ENCODE results near the gene ARHGAP18. TPM values are rescaled to one million over a fixed set of nuclear protein-coding genes. Genes with fewer than 3 reads are reported as not detected.

ARHGAP18 gene
- total and polyA plus RNA-seq, 4 donors, result 8.0 to 24.4 (median 15.7) TPM

DNA sequence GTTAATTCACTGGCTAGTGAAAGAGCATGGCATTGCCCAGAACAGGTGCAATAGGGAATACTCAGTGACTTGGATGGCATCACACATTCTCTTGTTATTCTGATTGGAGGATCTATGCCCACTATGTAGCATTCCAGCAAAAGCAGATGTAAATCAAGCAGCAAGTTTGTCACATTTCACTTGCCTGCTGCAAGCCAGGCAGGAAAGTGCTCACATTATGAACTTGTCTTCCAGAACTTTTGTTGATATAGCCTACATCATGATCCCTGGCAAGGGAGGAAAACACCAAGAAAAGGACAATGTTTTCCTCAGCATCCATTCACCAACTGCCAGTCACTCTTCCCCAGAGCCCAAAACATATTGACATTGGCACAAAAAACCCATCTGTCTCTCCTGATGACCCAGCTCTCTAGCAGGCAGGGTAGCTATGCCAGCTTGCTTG is 77.8 kb downstream of the ARHGAP18 start:
- no peak for DNase-seq
- H3K27me3 ChIP-seq (ENCODE audit: control insufficient read depth in 1 of 2, insufficient read depth in 2 of 2, low read length in 1 of 2), result no peaks in the 10 kb centered on the region
- H3K4me1 ChIP-seq (ENCODE audit: control insufficient read depth in 1 of 2, insufficient read depth in 2 of 2, low read length in 2 of 2), result no peaks in the 10 kb centered on the region
- no peak for ATAC-seq (ENCODE audit: low FRiP score)
- no peaks in the 10 kb centered on the region for H3K36me3 ChIP-seq (ENCODE audit: control insufficient read depth in 1 of 2, insufficient read depth in 2 of 2, low read length in 1 of 2)
- H3K27ac ChIP-seq (ENCODE audit: low read depth in 1 of 2, low read length in 2 of 2), result no peak overlapping the region
- H3K9me3 ChIP-seq (ENCODE audit: control insufficient read depth, low read length), result no peaks in the 10 kb centered on the region
- intact Hi-C loops (cut with DNase I), result no loop called here
- no peak overlapping the region for H3K4me3 ChIP-seq (ENCODE audit: low read length in 2 of 2)

- Histone ChIP-seq H3K27ac (ENCODE audit: low read depth in 1 of 2, low read length in 2 of 2) (no peak overlapping the region), H3K9me3 (ENCODE audit: control insufficient read depth, low read length) (no peaks in the 10 kb centered on the region), H3K4me1 (ENCODE audit: control insufficient read depth in 1 of 2, insufficient read depth in 2 of 2, low read length in 2 of 2) (no peaks in the 10 kb centered on the region), H3K36me3 (ENCODE audit: control insufficient read depth in 1 of 2, insufficient read depth in 2 of 2, low read length in 1 of 2) (no peaks in the 10 kb centered on the region), H3K4me3 (ENCODE audit: low read length in 2 of 2) (no peak overlapping the region), H3K27me3 (ENCODE audit: control insufficient read depth in 1 of 2, insufficient read depth in 2 of 2, low read length in 1 of 2) (no peaks in the 10 kb centered on the region)
- ATAC-seq (ENCODE audit: low FRiP score) (no peak), DNase-seq (no peak)
- 79 to 85% methylated on average over 3 of the region's 3 CpGs for WGBS, 2 donors
- intact Hi-C loops (cut with DNase I), result no loop called here
These were observed 78.9 kb downstream of the ARHGAP18 start for GRCh38 chr6:129631070-129631469.

DNA sequence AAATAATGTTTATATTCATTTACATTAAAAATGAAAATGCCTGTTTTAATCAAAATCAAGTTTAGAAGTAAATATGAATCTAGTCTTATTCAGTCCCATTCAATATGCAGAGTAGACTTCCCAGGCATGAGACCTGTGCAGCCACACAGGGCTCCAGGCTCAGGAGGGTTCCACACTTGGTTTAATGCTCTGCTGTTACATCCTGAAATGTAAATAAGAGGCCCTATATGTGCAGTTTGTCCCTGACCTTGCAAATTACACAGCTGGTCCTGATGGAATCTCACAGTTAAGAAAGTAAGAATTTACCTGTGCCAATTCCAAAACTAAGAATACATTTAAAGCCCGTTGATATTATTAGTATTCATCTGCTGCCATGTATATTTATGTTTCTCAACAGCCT is 79.4 kb downstream of the ARHGAP18 start:
- ATAC-seq (ENCODE audit: low FRiP score) (no peak), DNase-seq (no peak)
- Histone ChIP-seq H3K4me3 (ENCODE audit: low read length in 2 of 2) (no peak overlapping the region), H3K27me3 (ENCODE audit: control insufficient read depth in 1 of 2, insufficient read depth in 2 of 2, low read length in 1 of 2) (no peaks in the 10 kb centered on the region), H3K36me3 (ENCODE audit: control insufficient read depth in 1 of 2, insufficient read depth in 2 of 2, low read length in 1 of 2) (no peaks in the 10 kb centered on the region), H3K27ac (ENCODE audit: low read depth in 1 of 2, low read length in 2 of 2) (no peak overlapping the region), H3K4me1 (ENCODE audit: control insufficient read depth in 1 of 2, insufficient read depth in 2 of 2, low read length in 2 of 2) (no peaks in the 10 kb centered on the region), H3K9me3 (ENCODE audit: control insufficient read depth, low read length) (no peaks in the 10 kb centered on the region)
- intact Hi-C loops (cut with DNase I), result no loop called here
- WGBS, 2 donors, result 65 to 72% methylated on average over 1 of the region's 1 CpG

DNA sequence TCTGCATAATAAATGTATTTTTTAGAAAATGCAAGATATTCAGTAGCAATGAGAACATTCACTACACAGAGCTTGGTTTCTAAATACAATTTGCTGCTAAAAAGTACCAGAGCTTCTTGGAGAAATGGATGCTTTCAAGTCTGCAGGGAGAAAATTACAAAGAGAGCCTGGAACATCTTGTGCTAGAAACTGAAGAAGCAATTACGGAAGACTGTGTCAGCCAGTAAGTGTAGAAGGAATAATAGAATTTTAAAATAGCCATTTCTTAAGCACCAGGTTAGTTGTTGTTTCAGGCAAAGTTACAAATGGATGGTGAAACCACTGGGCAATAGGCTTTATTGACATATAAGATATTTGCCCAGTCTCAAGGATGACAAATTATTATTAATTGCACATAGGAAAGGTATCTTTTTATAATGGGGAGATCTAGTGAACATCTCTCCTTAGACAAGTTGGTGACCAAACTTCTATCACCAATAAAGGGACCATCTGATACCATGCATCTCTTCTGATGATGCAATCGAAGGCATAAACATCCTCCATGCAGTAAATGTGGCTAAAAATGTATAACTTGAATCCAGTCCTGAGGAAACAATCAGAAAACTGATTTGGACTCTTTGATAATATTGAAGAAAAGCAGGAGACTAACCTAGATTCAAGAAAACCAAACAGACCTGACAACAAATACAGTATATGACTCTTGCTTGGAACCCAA is 81.7 kb downstream of the ARHGAP18 start:
- DNase-seq, result no peak

DNA sequence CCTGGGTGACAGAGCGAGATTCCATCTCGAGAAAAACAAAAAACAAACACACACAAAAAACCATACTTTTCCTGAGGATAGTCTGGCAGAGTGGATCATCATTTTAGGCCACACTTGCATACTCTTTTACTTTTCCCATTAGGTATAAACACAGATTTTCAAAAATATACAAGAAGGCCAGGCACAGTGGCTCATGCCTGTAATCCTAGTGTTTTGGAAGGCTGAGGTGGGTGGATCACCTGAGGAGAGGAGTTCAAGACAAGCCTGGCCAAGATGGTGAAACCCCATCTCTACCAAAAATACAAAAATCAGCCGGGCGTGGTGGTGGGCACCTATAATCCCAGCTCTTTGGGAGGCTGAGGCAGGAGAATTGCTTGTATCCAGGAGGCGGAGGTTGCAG is 85.5 kb downstream of the ARHGAP18 start:
- 91 to 100% methylated on average over 5 of the region's 5 CpGs for WGBS, 2 donors

More for the DNA sequence above, 81.7 kb downstream of the ARHGAP18 start:
- no peaks in the 10 kb centered on the region for H3K4me1 ChIP-seq (ENCODE audit: control insufficient read depth in 1 of 2, insufficient read depth in 2 of 2, low read length in 2 of 2)
- H3K36me3 ChIP-seq (ENCODE audit: control insufficient read depth in 1 of 2, insufficient read depth in 2 of 2, low read length in 1 of 2), result no peaks in the 10 kb centered on the region
- no peak for ATAC-seq (ENCODE audit: low FRiP score)
- no peaks in the 10 kb centered on the region for H3K27me3 ChIP-seq (ENCODE audit: control insufficient read depth in 1 of 2, insufficient read depth in 2 of 2, low read length in 1 of 2)
- no peak overlapping the region for H3K4me3 ChIP-seq (ENCODE audit: low read length in 2 of 2)
- intact Hi-C loops (cut with DNase I), result no loop called here
- no peaks in the 10 kb centered on the region for H3K9me3 ChIP-seq (ENCODE audit: control insufficient read depth, low read length)
- no peak overlapping the region for H3K27ac ChIP-seq (ENCODE audit: low read depth in 1 of 2, low read length in 2 of 2)
- 86 to 95% methylated on average over 2 of the region's 2 CpGs for WGBS, 2 donors

GRCh38 chr6:129623008-129623732 is 86.8 kb downstream of the ARHGAP18 start:
- intact Hi-C loops (cut with DNase I), result no loop called here
- Histone ChIP-seq H3K4me3 (ENCODE audit: low read length in 2 of 2) (no peak overlapping the region), H3K27ac (ENCODE audit: low read depth in 1 of 2, low read length in 2 of 2) (no peak overlapping the region), H3K9me3 (ENCODE audit: control insufficient read depth, low read length) (no peaks in the 10 kb centered on the region), H3K4me1 (ENCODE audit: control insufficient read depth in 1 of 2, insufficient read depth in 2 of 2, low read length in 2 of 2) (no peaks in the 10 kb centered on the region), H3K36me3 (ENCODE audit: control insufficient read depth in 1 of 2, insufficient read depth in 2 of 2, low read length in 1 of 2) (no peaks in the 10 kb centered on the region), H3K27me3 (ENCODE audit: control insufficient read depth in 1 of 2, insufficient read depth in 2 of 2, low read length in 1 of 2) (no peaks in the 10 kb centered on the region)
- DNase-seq (no peak), ATAC-seq (ENCODE audit: low FRiP score) (no peak)
- WGBS, 2 donors, result 86 to 90% methylated on average over 3 of the region's 3 CpGs

More for the DNA sequence above, 85.5 kb downstream of the ARHGAP18 start:
- no peaks in the 10 kb centered on the region for H3K36me3 ChIP-seq (ENCODE audit: control insufficient read depth in 1 of 2, insufficient read depth in 2 of 2, low read length in 1 of 2)
- no peak overlapping the region for H3K27ac ChIP-seq (ENCODE audit: low read depth in 1 of 2, low read length in 2 of 2)
- ATAC-seq (ENCODE audit: low FRiP score), result no peak
- H3K4me1 ChIP-seq (ENCODE audit: control insufficient read depth in 1 of 2, insufficient read depth in 2 of 2, low read length in 2 of 2), result no peaks in the 10 kb centered on the region
- no peaks in the 10 kb centered on the region for H3K27me3 ChIP-seq (ENCODE audit: control insufficient read depth in 1 of 2, insufficient read depth in 2 of 2, low read length in 1 of 2)
- intact Hi-C loops (cut with DNase I), result no loop called here
- no peak overlapping the region for H3K4me3 ChIP-seq (ENCODE audit: low read length in 2 of 2)
- no peak for DNase-seq
- no peaks in the 10 kb centered on the region for H3K9me3 ChIP-seq (ENCODE audit: control insufficient read depth, low read length)

GRCh38 chr6:129621252-129621651 is 88.7 kb downstream of the ARHGAP18 start:
- ATAC-seq (ENCODE audit: low FRiP score) (no peak), DNase-seq (no peak)
- Histone ChIP-seq H3K27me3 (ENCODE audit: control insufficient read depth in 1 of 2, insufficient read depth in 2 of 2, low read length in 1 of 2) (no peaks in the 10 kb centered on the region), H3K36me3 (ENCODE audit: control insufficient read depth in 1 of 2, insufficient read depth in 2 of 2, low read length in 1 of 2) (no peaks in the 10 kb centered on the region), H3K27ac (ENCODE audit: low read depth in 1 of 2, low read length in 2 of 2) (no peak overlapping the region), H3K4me1 (ENCODE audit: control insufficient read depth in 1 of 2, insufficient read depth in 2 of 2, low read length in 2 of 2) (no peaks in the 10 kb centered on the region), H3K4me3 (ENCODE audit: low read length in 2 of 2) (no peak overlapping the region), H3K9me3 (ENCODE audit: control insufficient read depth, low read length) (no peaks in the 10 kb centered on the region)
- 88% methylated on average over 4 of the region's 4 CpGs for WGBS, 2 donors
- intact Hi-C loops (cut with DNase I), result no loop called here

DNA sequence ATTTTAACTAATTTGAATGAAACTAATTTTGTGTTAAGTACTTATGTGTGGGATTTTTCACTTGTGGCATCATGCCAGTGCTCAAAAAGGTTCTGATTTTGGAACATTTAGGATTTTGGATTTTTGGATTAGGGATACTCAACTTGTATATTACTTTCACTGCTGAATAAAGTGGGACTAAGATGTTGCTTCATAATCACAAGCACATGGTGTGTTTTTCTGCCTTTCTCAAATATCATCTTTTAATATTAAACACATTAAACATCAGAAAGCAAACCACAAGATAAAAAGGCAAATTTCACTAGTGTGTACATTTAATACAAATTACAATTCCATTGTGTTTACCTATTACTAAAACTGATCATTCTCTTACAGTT is 89.8 kb downstream of the ARHGAP18 start:
- H3K27ac ChIP-seq (ENCODE audit: low read depth in 1 of 2, low read length in 2 of 2), result no peak overlapping the region
- no peaks in the 10 kb centered on the region for H3K36me3 ChIP-seq (ENCODE audit: control insufficient read depth in 1 of 2, insufficient read depth in 2 of 2, low read length in 1 of 2)
- no peak overlapping the region for H3K4me3 ChIP-seq (ENCODE audit: low read length in 2 of 2)
- no peaks in the 10 kb centered on the region for H3K4me1 ChIP-seq (ENCODE audit: control insufficient read depth in 1 of 2, insufficient read depth in 2 of 2, low read length in 2 of 2)
- no peak for ATAC-seq (ENCODE audit: low FRiP score)
- H3K27me3 ChIP-seq (ENCODE audit: control insufficient read depth in 1 of 2, insufficient read depth in 2 of 2, low read length in 1 of 2), result no peaks in the 10 kb centered on the region
- H3K9me3 ChIP-seq (ENCODE audit: control insufficient read depth, low read length), result no peaks in the 10 kb centered on the region
- intact Hi-C loops (cut with DNase I), result no loop called here
- no peak for DNase-seq

DNA sequence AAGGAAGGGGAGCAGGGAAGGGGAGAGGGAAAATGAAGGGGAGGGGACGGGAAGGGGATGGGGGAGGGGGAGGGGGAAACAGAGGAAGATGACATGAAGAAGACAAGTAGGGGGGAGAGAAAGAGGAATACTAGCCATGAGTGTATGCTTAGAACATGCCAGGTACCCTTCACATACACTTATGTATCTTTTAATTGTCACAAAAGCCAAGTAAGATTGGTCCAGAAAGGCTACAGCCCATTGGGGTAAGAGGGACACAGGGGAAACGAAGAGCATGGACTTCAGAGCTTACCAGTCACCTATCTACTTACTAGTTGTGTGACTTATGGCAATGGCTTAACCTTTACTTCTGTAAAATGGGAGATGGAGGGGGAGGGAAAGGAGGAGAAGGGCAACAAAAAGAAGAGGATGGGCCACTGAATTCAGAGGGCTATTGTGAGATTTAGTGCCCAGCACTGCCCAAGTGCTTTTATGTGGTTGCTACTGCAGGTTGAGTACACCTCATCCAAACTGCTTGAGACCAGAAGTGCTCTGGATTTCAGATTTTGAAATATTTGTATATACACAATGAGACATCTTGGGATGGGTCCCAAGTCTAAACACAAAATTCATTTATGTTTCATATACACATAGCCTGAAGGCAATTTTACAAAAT is 90.3 kb downstream of the ARHGAP18 start:
- Histone ChIP-seq H3K27ac (ENCODE audit: low read depth in 1 of 2, low read length in 2 of 2) (no peak overlapping the region), H3K4me1 (ENCODE audit: control insufficient read depth in 1 of 2, insufficient read depth in 2 of 2, low read length in 2 of 2) (no peaks in the 10 kb centered on the region), H3K9me3 (ENCODE audit: control insufficient read depth, low read length) (no peaks in the 10 kb centered on the region), H3K36me3 (ENCODE audit: control insufficient read depth in 1 of 2, insufficient read depth in 2 of 2, low read length in 1 of 2) (no peaks in the 10 kb centered on the region), H3K4me3 (ENCODE audit: low read length in 2 of 2) (no peak overlapping the region), H3K27me3 (ENCODE audit: control insufficient read depth in 1 of 2, insufficient read depth in 2 of 2, low read length in 1 of 2) (no peaks in the 10 kb centered on the region)
- ATAC-seq (ENCODE audit: low FRiP score) (no peak), DNase-seq (no peak)
- WGBS, 2 donors, result 81 to 86% methylated on average over 2 of the region's 2 CpGs
- intact Hi-C loops (cut with DNase I), result no loop called here

All from aorta (tissue), 5 donors.